Mucosa of stomach (tissue), 1 donor: ENCODE data around the gene PRKACA.

ENCODE experiments used
- H3K27me3 ChIP-seq: one replicate; pipeline ENCODE4 v1.7.0; 2013; ENCODE audit warnings: mild to moderate bottlenecking, low read length; ENCODE audit not compliant: control insufficient read depth, insufficient read depth
- H3K36me3 ChIP-seq: one replicate; pipeline ENCODE4 v1.7.0; 2013; ENCODE audit warnings: low read length; ENCODE audit not compliant: control insufficient read depth, insufficient read depth
- H3K4me1 ChIP-seq: one replicate; pipeline ENCODE4 v1.7.0; 2013; ENCODE audit warnings: mild to moderate bottlenecking, low read length; ENCODE audit not compliant: control insufficient read depth, insufficient read depth
- H3K4me3 ChIP-seq: one replicate; pipeline ENCODE4 v1.7.0; 2013; ENCODE audit warnings: low read length
- H3K9ac ChIP-seq: one replicate; pipeline ENCODE4 v1.7.0; 2013; ENCODE audit warnings: mild to moderate bottlenecking, low read length, moderate library complexity
- H3K9me3 ChIP-seq: one replicate; pipeline ENCODE4 v1.7.0; 2013; ENCODE audit warnings: mild to moderate bottlenecking, low read length, moderate library complexity; ENCODE audit not compliant: control insufficient read depth
- donor health status: Pancreatic carcinoma.

Gene PRKACA

GRCh38 chr19:14081797-14082674 is 35.5 kb downstream of the PRKACA start:
- Histone ChIP-seq H3K27me3 (no peaks in the 10 kb centered on the region), H3K36me3 (no peaks in the 10 kb centered on the region), H3K4me1 (peaks cover 38% of the 10 kb centered on the region), H3K9ac (peak overlapping the region; percentile 96), H3K9me3 (no peaks in the 10 kb centered on the region), H3K4me3 (peak overlapping the region; percentile 67)

GRCh38 chr19:14080887-14081796 is 36.4 kb downstream of the PRKACA start:
- Histone ChIP-seq H3K27me3 (no peaks in the 10 kb centered on the region), H3K4me1 (peaks cover 38% of the 10 kb centered on the region), H3K9me3 (no peaks in the 10 kb centered on the region), H3K9ac (peak overlapping the region; percentile 96), H3K4me3 (peak overlapping the region; percentile 67), H3K36me3 (no peaks in the 10 kb centered on the region)

DNA sequence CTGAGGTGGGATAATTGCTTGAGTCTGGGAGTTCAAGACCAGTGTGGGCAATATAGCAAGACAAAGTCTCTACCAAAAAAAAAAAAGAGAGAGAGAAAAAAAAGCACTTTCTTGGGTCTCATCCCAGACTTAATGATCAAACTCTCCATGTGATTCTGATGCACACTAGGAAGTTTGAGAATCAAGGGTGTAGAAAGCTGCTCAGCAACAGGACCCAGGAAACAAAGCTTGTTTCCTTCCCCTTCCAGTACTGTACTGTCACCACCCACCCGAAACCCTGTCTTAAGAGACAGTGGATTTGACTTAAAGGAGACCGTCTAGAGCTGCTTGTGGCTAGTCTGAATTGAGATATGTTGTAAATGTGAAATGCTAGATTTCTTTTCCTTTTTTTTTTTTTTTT is 39.2 kb downstream of the PRKACA start:
- Histone ChIP-seq H3K9me3 (no peaks in the 10 kb centered on the region), H3K4me1 (peaks cover 40% of the 10 kb centered on the region), H3K9ac (no peak overlapping the region), H3K4me3 (no peak overlapping the region), H3K36me3 (no peaks in the 10 kb centered on the region), H3K27me3 (no peaks in the 10 kb centered on the region)

DNA sequence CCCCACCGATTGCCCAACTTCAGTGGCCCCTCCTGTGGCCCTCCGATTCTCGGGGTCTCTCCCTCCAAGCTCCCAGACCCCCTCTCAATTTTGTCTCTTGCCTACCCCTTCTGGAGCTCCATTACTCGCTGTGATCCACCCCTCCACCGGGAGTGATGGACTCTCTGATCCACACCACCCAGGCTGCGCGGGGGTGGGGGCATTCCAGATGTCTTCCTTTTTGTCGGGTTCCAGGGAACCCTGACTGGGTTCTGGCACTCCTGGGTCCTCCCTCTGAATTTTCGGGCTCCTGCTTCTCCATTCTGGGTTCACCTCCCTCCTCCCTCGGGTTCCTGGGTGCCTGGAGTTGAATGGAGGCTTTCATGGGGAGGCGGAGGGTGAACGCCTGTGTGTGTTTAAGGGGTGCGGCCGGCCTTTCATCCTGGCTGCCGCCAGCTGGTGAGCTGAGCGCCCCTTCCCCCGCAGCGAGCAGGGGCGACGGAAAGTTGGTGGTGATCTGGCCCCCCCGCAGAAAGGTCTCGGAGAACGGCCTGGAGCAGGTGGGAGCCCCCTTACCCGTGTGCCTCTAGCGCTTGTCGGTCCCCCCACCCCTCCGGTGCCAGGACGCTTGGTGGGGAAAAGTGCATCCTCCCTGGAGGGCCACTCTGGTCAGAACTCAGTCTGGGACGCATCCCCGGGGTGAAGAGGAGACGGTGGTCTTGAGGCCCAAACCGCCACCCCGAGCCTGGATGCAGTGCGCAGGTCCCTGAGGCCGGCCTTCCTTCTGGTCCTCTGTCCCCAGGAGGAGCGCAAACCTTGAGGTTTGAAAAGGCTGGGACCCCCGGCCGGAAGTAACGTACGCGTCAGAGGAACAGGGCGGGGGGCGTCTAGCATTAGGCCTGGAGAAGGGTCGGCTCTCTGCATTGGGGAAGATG is 43.4 kb downstream of the PRKACA start:
- Histone ChIP-seq H3K36me3 (no peaks in the 10 kb centered on the region), H3K9ac (peak overlapping the region; percentile 98), H3K9me3 (no peaks in the 10 kb centered on the region), H3K4me1 (peaks cover 25% of the 10 kb centered on the region), H3K27me3 (no peaks in the 10 kb centered on the region), H3K4me3 (peak overlapping the region; percentile 74)

DNA sequence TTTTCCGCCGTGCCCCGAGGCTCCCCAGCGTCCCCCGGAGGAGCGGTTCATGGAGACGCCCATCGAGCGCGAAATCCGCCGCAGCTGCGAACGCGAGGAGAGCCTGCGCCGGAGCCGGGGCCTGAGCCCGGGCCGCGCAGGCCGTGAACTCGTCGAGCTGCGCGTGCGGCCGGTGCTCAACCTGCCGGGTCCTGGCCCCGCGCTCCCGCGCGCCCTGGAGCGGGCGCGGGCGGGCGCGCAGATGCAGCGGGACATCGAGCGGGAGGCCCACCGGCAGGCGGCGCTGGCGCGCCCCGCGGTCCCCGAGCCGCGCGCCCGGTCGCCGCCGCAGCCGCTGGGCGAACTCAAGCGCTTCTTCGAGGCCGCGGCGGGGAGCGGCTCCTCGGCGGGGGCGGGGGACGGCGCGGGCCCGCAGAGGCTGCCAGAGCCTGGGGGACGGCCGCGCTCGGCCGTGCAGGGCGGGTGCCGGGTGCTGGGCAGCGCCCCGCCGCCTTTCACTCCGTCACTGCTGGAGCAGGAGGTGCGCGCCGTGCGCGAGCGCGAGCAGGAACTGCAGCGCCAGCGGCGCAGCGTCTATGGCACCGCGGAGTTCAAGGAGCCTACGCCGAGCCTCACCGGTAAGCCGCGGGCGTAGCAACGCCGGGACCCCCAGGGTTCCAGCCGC is 44.2 kb downstream of the PRKACA start:
- H3K9ac ChIP-seq, result peak overlapping the region; percentile 98
- H3K4me1 ChIP-seq, result peaks cover 25% of the 10 kb centered on the region
- no peaks in the 10 kb centered on the region for H3K9me3 ChIP-seq

GRCh38 chr19:14072535-14073260 is 44.9 kb downstream of the PRKACA start, which contains the start of gene MISP3:
MISP3 (plus strand) TSS chr19:14072786; CDS start chr19:14073310, 524 bp downstream.
- peaks cover 25% of the 10 kb centered on the region for H3K4me1 ChIP-seq
- no peaks in the 10 kb centered on the region for H3K27me3 ChIP-seq
- peak within 1 kb of the TSS; percentile 74 for H3K4me3 ChIP-seq
- no peaks in the 10 kb centered on the region for H3K9me3 ChIP-seq
- H3K9ac ChIP-seq, result peak within 1 kb of the TSS; percentile 98
- H3K36me3 ChIP-seq, result no peaks in the 10 kb centered on the region

More for the DNA sequence above, 44.2 kb downstream of the PRKACA start:
- H3K4me3 ChIP-seq, result peak overlapping the region; percentile 74
- no peaks in the 10 kb centered on the region for H3K27me3 ChIP-seq
- no peaks in the 10 kb centered on the region for H3K36me3 ChIP-seq

DNA sequence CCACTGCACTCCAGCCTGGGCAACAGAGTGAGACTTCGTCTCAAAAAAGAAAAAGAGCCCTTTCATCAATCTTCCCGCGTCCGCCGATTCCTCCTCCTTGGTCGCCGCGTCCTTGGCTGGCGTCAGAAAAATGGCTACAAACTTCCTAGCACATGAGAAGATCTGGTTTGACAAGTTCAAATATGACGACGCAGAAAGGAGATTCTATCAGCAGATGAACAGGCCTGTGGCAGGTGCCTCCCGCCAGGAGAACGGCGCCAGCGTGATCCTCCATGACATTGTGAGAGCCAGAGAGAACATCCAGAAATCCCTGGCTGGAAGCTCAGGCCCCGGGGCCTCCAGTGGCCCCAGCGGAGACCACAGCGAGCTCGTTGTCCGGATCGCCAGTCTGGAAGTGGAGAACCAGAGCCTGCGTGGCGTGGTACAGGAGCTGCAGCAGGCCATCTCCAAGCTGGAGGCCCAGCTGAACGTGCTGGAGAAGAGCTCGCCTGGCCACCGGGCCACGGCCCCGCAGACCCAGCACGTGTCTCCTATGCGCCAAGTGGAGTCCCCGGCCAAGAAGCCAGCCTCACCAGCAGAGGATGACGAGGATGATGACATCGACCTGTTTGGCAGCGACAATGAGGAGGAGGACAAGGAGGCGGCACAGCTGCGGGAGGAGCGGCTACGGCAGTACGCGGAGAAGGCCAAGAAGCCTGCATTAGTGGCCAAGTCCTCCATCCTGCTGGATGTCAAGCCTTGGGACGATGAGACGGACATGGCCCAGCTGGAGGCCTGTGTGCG is 47.1 kb downstream of the PRKACA start:
- H3K4me3 ChIP-seq, result no peak overlapping the region
- no peaks in the 10 kb centered on the region for H3K27me3 ChIP-seq
- H3K4me1 ChIP-seq, result peaks cover 18% of the 10 kb centered on the region
- H3K9me3 ChIP-seq, result no peaks in the 10 kb centered on the region
- no peaks in the 10 kb centered on the region for H3K36me3 ChIP-seq
- H3K9ac ChIP-seq, result no peak overlapping the region

DNA sequence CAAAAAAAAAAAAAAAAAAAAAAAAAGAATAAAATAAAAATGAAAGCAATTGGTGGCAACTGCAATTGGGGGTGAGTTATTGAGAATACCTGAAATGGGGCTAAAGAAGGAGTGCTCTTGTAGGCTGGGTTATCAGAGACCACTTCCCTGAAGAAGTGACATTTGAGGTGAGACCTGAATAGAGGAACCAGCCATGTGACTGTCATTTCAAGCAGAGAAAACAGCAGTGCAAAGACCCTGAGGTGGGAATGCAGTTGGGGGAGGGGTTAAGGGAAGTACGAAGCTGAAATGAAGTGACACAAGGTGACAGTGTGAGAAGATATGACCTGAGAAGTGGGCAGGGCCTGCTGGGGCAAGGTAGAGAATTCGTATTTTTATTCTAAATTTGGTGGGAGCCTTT is 51.4 kb downstream of the PRKACA start:
- no peak overlapping the region for H3K4me3 ChIP-seq
- H3K9ac ChIP-seq, result no peak overlapping the region
- H3K36me3 ChIP-seq, result no peaks in the 10 kb centered on the region
- H3K4me1 ChIP-seq, result peaks cover 7% of the 10 kb centered on the region
- H3K9me3 ChIP-seq, result no peaks in the 10 kb centered on the region
- H3K27me3 ChIP-seq, result peaks cover 5% of the 10 kb centered on the region

DNA sequence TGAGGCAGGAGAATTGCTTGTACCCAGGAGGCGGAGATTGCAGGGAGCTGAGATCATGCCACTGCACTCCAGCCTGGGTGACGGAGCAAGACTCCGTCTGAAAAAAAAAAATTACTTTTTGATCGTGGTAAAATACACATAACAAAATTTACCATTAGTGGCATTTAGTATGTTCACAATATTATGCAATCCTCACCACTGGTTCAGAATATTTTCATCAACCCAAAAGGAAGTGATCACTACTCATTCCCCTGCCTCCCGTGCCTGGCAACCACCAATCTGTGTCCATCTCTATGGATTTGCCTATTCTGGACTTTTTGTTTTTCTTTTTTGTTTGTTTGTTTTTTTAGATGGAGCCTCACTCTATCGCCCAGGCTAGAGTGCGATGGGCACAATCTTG is 54.5 kb downstream of the PRKACA start:
- no peak overlapping the region for H3K9ac ChIP-seq
- H3K27me3 ChIP-seq, result peaks cover 24% of the 10 kb centered on the region
- H3K4me1 ChIP-seq, result peaks cover 9% of the 10 kb centered on the region
- H3K9me3 ChIP-seq, result no peaks in the 10 kb centered on the region
- H3K4me3 ChIP-seq, result no peak overlapping the region
- no peaks in the 10 kb centered on the region for H3K36me3 ChIP-seq

- Histone ChIP-seq H3K4me1 (peaks cover 9% of the 10 kb centered on the region), H3K4me3 (no peak overlapping the region), H3K36me3 (no peaks in the 10 kb centered on the region), H3K9ac (no peak overlapping the region), H3K27me3 (peaks cover 28% of the 10 kb centered on the region), H3K9me3 (no peaks in the 10 kb centered on the region)
These were observed 55.1 kb downstream of the PRKACA start for GRCh38 chr19:14062558-14062855.
